Gastrocnemius medialis (tissue), 4 donors: ENCODE measurements around the gene NUTM2A. TPM values are rescaled to one million over a fixed set of nuclear protein-coding genes. Genes with fewer than 3 reads are reported as not detected.
A peak's percentile ranks its signal among the peaks of the same experiment; 100 is the strongest.
"Not testable (repeated sequence)": the region's sequence is repeated elsewhere in the genome, so short reads cannot be mapped to it uniquely, and the experiment has no call there.

ENCODE experiments used
- ATAC-seq, 2 donors: fragments of 150-250 bp; one replicate each; pipeline ENCODE4 v1.9.1; 2016
- DNase-seq, 2 donors: peaks; one replicate each; pipeline ENCODE4 v3.0.0-alpha.2; 2019
- H3K27ac ChIP-seq, 4 donors: fragments of 200-600 bp; sonication (generic); 1 replicate in 1 of 4; 2 replicates in 3 of 4; pipeline ENCODE4 v1.5.1; 2016 to 2018; ENCODE audit warnings: mild to moderate bottlenecking in 2 of 4, moderate library complexity in 1 of 4
- H3K27me3 ChIP-seq, 3 donors: fragments of 200-600 bp; sonication (generic) in 2 of 3; 1 replicate in 1 of 3; 2 replicates in 2 of 3; pipeline versions ENCODE4 v1.5.1 to v1.6.0; 2016 to 2019; ENCODE audit warnings: mild to moderate bottlenecking in 1 of 3, moderate library complexity in 1 of 3
- H3K36me3 ChIP-seq, 2 donors: fragments of 200-600 bp; sonication (generic) in 1 of 2; one replicate each; pipeline ENCODE4 v1.5.1; 2017 to 2018
- H3K4me1 ChIP-seq, 2 donors: fragments of 200-600 bp; sonication (generic) in 1 of 2; one replicate each; pipeline ENCODE4 v1.5.1; 2016 to 2017; ENCODE audit warnings: mild to moderate bottlenecking in 2 of 2
- H3K4me3 ChIP-seq, 4 donors: fragments of 200-600 bp; sonication (generic) in 3 of 4; 1 replicate in 1 of 4; 2 replicates in 3 of 4; pipeline ENCODE4 v1.5.1; 2016 to 2019; ENCODE audit warnings: mild to moderate bottlenecking in 2 of 4
- H3K9me3 ChIP-seq, 3 donors: fragments of 200-600 bp; sonication (generic) in 2 of 3; 1 replicate in 1 of 3; 2 replicates in 2 of 3; pipeline ENCODE4 v1.5.1; 2016 to 2019
- in situ Hi-C, 4 donors: fragments of 200-750 bp; cut with MboI; loops; one replicate each; pipeline versions ENCODE4 v1.15.0 to v1.8.0; 2017; ENCODE audit warnings: low sequenced_read_pairs in 4 of 4
- intact Hi-C: fragments of 100-400 bp; cut with DNase I; formaldehyde crosslinking; loops from one replicate; pipeline ENCODE4 v1.15.1; 2023; ENCODE audit warnings: low total_unique reads
- total RNA-seq, 4 donors: library from RNA; depleted of rRNA; stranded (reverse); fragments of >200 nt; gene quantifications; one replicate each; pipeline versions ENCODE4 v1.1.0 to v1.2.3, GENCODE V29; 2016

The NUTM2A gene
- total RNA-seq = 1 to 10 TPM in 1 of 4 donors, under 1 TPM in 3; 0.35 to 1.1 (median 0.55) TPM

- in situ Hi-C loops, H3K4me1 ChIP-seq, H3K27ac ChIP-seq, H3K36me3 ChIP-seq, H3K4me3 ChIP-seq, ATAC-seq, intact Hi-C loops, H3K9me3 ChIP-seq, DNase-seq, H3K27me3 ChIP-seq: not testable (repeated sequence)
These were observed at the start of gene NUTM2A for GRCh38 chr10:87225148-87225547. Gene NUTM2A (plus strand): TSS chr10:87225448. CDS start chr10:87225831, 383 bp downstream.

- H3K9me3 ChIP-seq, H3K27ac ChIP-seq, H3K27me3 ChIP-seq, H3K4me3 ChIP-seq, H3K36me3 ChIP-seq, DNase-seq, intact Hi-C loops, in situ Hi-C loops, H3K4me1 ChIP-seq, ATAC-seq: not testable (repeated sequence)
These were observed 47.7 kb upstream of the NUTM2A start for GRCh38 chr10:87177587-87177986.

DNA sequence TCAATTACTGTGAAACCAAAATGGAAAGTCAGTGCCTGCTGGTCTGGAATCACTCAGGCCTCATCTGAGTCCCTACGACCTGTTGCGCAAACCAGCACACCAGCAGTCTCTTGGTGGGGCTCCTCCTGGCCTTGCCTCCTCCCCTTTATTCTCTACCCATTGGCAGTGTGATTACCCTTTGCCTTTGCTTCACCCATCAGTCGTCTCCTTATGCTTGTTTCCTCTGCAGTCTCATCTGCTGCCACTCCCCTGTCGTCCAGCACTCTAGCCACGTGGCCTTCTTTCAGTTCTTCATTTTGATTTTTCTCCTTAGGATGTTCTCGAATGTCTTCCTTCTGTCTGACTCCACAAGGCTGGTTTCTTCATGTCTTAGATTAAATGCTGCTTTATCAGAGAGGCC is 40.8 kb upstream of the NUTM2A start:
- H3K4me1 ChIP-seq, H3K9me3 ChIP-seq, H3K27me3 ChIP-seq, intact Hi-C loops, H3K4me3 ChIP-seq, H3K27ac ChIP-seq, ATAC-seq, in situ Hi-C loops: not testable (repeated sequence)
- peak in 1 of 2 donors; percentile 18 for DNase-seq
- H3K36me3 ChIP-seq = peaks cover 0 to 13% of the 10 kb centered on the region in 2 donors

GRCh38 chr10:87186016-87186415 is 39.2 kb upstream of the NUTM2A start:
- not testable (repeated sequence) for H3K9me3 ChIP-seq, ATAC-seq

GRCh38 chr10:87187573-87187972 is 37.7 kb upstream of the NUTM2A start:
- DNase-seq, H3K27ac ChIP-seq, intact Hi-C loops, in situ Hi-C loops, H3K27me3 ChIP-seq, H3K4me1 ChIP-seq, ATAC-seq, H3K9me3 ChIP-seq, H3K4me3 ChIP-seq: not testable (repeated sequence)
- peaks cover 0 to 13% of the 10 kb centered on the region in 2 donors for H3K36me3 ChIP-seq

More at GRCh38 chr10:87186016-87186415, 39.2 kb upstream of the NUTM2A start:
- in situ Hi-C loops, H3K4me3 ChIP-seq, H3K27ac ChIP-seq, DNase-seq, H3K27me3 ChIP-seq, intact Hi-C loops, H3K4me1 ChIP-seq: not testable (repeated sequence)
- H3K36me3 ChIP-seq = peaks cover 0 to 13% of the 10 kb centered on the region in 2 donors

DNA sequence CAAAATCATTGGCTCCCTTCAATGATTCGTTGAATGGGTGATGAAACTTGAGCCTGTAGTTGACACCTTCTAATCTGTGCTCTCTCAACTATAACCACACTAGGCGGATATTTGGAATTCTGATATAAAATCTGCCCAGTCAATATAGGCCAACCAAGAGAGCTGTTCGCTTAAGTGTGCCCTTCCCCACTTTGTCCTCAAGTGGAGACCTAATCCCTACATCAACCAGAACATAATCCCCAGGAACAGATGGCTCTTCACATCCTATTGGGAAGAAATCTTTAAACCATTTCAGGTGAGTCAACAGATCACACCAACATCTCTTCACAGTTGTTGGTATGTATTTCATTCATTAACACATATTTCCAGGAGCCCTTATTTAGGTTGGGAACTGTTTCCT is 33.4 kb upstream of the NUTM2A start:
- intact Hi-C loops, in situ Hi-C loops, H3K9me3 ChIP-seq, ATAC-seq, H3K4me3 ChIP-seq, H3K27me3 ChIP-seq, H3K27ac ChIP-seq, H3K4me1 ChIP-seq, DNase-seq: not testable (repeated sequence)
- H3K36me3 ChIP-seq = peaks cover 0 to 12% of the 10 kb centered on the region in 2 donors

DNA sequence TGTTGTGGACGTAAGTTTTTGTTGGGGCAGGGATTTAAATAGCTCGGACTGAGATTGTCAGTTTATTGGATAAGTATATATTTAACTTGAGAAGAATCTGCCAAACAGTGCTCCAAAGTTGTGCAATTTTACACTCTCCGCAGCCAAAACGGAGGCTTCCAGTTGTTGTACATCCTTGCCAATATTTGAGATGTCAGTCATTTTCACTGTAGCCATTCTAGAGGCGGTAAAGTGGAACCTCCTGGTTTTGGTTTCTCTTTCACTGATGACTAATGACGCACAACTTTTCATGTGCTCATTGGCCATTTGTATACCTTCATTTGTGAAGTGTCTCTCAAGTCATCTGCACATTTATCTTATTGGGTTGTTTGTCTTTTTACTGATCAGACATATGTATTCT is 24.3 kb upstream of the NUTM2A start:
- peak; percentile 94 to 99 for ATAC-seq
- H3K9me3 ChIP-seq, H3K4me1 ChIP-seq, H3K36me3 ChIP-seq, in situ Hi-C loops, H3K27me3 ChIP-seq, intact Hi-C loops: not testable (repeated sequence)
- Histone ChIP-seq H3K4me3 (peak overlapping the region; percentile 21 to 35 (median 30)), H3K27ac (peak overlapping the region; percentile 44 to 64 (median 55))
- DNase-seq = peak; percentile 56 to 80

- H3K27me3 ChIP-seq, H3K27ac ChIP-seq, in situ Hi-C loops, intact Hi-C loops, H3K9me3 ChIP-seq, DNase-seq, H3K4me3 ChIP-seq, H3K36me3 ChIP-seq, ATAC-seq, H3K4me1 ChIP-seq: not testable (repeated sequence)
These were observed 20.4 kb upstream of the NUTM2A start for GRCh38 chr10:87204801-87205200.

GRCh38 chr10:87206922-87207321 is 18.3 kb upstream of the NUTM2A start:
- DNase-seq, H3K27ac ChIP-seq, H3K4me3 ChIP-seq, intact Hi-C loops, H3K36me3 ChIP-seq, in situ Hi-C loops, H3K4me1 ChIP-seq, H3K9me3 ChIP-seq, ATAC-seq, H3K27me3 ChIP-seq: not testable (repeated sequence)

- ATAC-seq, H3K27me3 ChIP-seq, intact Hi-C loops, in situ Hi-C loops, DNase-seq, H3K27ac ChIP-seq, H3K9me3 ChIP-seq, H3K4me1 ChIP-seq, H3K36me3 ChIP-seq, H3K4me3 ChIP-seq: not testable (repeated sequence)
These were observed 14.9 kb upstream of the NUTM2A start for GRCh38 chr10:87210309-87210708.

- H3K27ac ChIP-seq, intact Hi-C loops, DNase-seq, H3K9me3 ChIP-seq, ATAC-seq, H3K4me1 ChIP-seq, H3K27me3 ChIP-seq, H3K4me3 ChIP-seq, in situ Hi-C loops, H3K36me3 ChIP-seq: not testable (repeated sequence)
These were observed 13.4 kb upstream of the NUTM2A start for GRCh38 chr10:87211848-87212247.

- H3K4me1 ChIP-seq, DNase-seq, H3K27ac ChIP-seq, ATAC-seq, H3K9me3 ChIP-seq, H3K36me3 ChIP-seq, in situ Hi-C loops, H3K27me3 ChIP-seq, intact Hi-C loops, H3K4me3 ChIP-seq: not testable (repeated sequence)
These were observed 12.0 kb upstream of the NUTM2A start for GRCh38 chr10:87213150-87213765.
